AG04450 (cell line): ENCODE data around the gene SLC6A19. TPM values are rescaled to one million over a fixed set of nuclear protein-coding genes. Genes with fewer than 3 reads are reported as not detected.

ENCODE experiments used
- CTCF ChIA-PET: fragments of 300-600, 350-600 bp; formaldehyde crosslinking; extraction: SDS; loops from one replicate; lab custom pipeline; 2022; ENCODE audit warnings: antibody characterized with exemption, inconsistent platforms; lab: Charles Lee
- POLR2A ChIA-PET: fragments of 350-600 bp; formaldehyde crosslinking; extraction: SDS; loops from one replicate; lab custom pipeline; 2021; ENCODE audit warnings: antibody characterized with exemption, inconsistent platforms; lab: Yijun Ruan, JAX
- DNase-seq: peaks from one replicate; pipeline ENCODE4 v3.0.0-alpha.2; 2011; ENCODE audit warnings: low read depth, low spot score
- H3K27ac ChIP-seq: one replicate; pipeline ENCODE4 v1.5.1; 2012; ENCODE audit warnings: low read depth, low read length, control low read depth
- H3K27me3 ChIP-seq: one replicate; pipeline ENCODE4 v1.6.0; 2012; ENCODE audit warnings: low read length; ENCODE audit not compliant: control insufficient read depth, insufficient read depth
- H3K4me3 ChIP-seq: 2 replicates; pipeline ENCODE4 v1.5.1; 2011; ENCODE audit warnings: mild to moderate bottlenecking, low read depth, low read length, control low read depth
- H3K9me3 ChIP-seq: 2 replicates; pipeline ENCODE4 v1.5.1; 2012; ENCODE audit warnings: low read length; ENCODE audit not compliant: control insufficient read depth, insufficient read depth
- polyA plus RNA-seq: library from polyadenylated mRNA; depleted of rRNA; stranded (reverse); fragments of >200 nt; gene quantifications from 2 replicates; pipeline ENCODE4 v1.2.3, GENCODE V29; 2011
- TF ChIP-seq, protein P1 (sequence below): IDR thresholded peaks from 2 replicates; pipeline ENCODE4 v1.5.1; 2011; ENCODE audit warnings: low read depth, low read length, control low read depth, inconsistent platforms

SLC6A19 gene
- polyA plus RNA-seq, 1 experiment = not detected

DNA sequence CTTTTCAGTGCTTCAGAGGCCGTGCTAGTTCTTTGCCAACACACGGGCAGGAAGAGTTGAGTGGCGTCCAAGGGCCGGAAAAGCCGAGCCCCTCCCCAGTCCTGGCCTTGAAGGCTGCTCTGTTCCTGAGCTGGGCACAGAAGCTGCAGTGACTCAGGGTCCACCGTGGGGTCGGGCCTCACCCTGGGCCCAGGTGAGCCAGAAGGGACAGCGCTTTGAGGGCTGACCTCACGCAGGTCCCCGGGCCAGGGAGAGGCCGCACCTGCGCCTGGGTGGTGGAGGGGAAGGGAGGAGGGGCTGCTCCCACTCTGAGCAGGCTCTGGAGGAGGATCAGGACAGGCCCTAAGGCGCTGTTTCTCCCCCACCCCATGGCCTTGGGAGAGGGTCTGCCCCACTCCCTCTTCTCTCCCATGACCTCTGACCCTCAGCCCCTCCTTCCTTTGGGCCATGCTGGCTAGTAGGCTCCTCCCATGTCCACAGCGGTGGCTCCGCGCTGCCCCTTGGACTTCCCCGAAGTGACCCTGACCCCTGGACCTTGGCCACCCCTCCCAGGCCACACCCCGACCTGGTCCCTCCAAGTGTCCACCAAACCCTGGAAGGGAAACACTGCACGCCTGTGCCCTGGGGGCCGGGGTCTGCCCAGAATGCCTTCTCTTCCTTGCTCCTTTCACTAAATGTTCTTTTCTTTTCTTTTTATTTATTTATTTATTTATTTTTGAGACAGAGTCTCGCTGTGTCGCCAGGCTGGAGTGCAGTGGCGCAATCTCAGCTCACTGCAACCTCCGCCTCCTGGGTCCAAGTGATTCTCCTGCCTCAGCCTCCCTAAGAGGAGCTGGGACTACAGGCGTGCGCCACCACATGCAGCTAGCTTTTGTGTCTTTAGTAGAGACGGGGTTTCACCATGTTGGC is 19.7 kb upstream of the SLC6A19 start:
- ChIA-PET CTCF (no interaction called here), POLR2A (no interaction called here)
- no peak for DNase-seq
- Histone ChIP-seq H3K27me3 (no peaks in the 10 kb centered on the region), H3K9me3 (peaks cover 16% of the 10 kb centered on the region; the same call in 1 of the 2 replicates), H3K4me3 (no peak overlapping the region), H3K27ac (no peak overlapping the region)
- TF ChIP-seq, protein P1, sequence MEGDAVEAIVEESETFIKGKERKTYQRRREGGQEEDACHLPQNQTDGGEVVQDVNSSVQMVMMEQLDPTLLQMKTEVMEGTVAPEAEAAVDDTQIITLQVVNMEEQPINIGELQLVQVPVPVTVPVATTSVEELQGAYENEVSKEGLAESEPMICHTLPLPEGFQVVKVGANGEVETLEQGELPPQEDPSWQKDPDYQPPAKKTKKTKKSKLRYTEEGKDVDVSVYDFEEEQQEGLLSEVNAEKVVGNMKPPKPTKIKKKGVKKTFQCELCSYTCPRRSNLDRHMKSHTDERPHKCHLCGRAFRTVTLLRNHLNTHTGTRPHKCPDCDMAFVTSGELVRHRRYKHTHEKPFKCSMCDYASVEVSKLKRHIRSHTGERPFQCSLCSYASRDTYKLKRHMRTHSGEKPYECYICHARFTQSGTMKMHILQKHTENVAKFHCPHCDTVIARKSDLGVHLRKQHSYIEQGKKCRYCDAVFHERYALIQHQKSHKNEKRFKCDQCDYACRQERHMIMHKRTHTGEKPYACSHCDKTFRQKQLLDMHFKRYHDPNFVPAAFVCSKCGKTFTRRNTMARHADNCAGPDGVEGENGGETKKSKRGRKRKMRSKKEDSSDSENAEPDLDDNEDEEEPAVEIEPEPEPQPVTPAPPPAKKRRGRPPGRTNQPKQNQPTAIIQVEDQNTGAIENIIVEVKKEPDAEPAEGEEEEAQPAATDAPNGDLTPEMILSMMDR = no peak

DNA sequence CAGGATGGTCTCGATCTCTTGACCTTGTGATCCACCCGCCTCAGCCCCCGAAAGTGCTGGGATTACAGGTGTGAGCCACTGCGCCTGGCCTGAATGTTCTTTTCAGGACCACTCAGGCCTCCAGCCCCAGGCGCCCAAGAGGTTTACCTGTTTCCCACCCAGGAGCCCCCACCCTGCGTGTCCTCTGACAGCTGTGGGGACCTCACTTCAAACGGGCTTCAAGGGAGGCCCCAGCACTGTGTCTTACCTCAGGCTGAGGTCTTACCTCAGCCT is 19.1 kb upstream of the SLC6A19 start:
- no peak for DNase-seq
- CTCF ChIA-PET = no interaction called here
- no peak overlapping the region for H3K4me3 ChIP-seq
- TF ChIP-seq, protein P1 = no peak
- POLR2A ChIA-PET = no interaction called here
- H3K9me3 ChIP-seq = peaks cover 16% of the 10 kb centered on the region; the same call in 1 of the 2 replicates
- H3K27me3 ChIP-seq = no peaks in the 10 kb centered on the region
- no peak overlapping the region for H3K27ac ChIP-seq

DNA sequence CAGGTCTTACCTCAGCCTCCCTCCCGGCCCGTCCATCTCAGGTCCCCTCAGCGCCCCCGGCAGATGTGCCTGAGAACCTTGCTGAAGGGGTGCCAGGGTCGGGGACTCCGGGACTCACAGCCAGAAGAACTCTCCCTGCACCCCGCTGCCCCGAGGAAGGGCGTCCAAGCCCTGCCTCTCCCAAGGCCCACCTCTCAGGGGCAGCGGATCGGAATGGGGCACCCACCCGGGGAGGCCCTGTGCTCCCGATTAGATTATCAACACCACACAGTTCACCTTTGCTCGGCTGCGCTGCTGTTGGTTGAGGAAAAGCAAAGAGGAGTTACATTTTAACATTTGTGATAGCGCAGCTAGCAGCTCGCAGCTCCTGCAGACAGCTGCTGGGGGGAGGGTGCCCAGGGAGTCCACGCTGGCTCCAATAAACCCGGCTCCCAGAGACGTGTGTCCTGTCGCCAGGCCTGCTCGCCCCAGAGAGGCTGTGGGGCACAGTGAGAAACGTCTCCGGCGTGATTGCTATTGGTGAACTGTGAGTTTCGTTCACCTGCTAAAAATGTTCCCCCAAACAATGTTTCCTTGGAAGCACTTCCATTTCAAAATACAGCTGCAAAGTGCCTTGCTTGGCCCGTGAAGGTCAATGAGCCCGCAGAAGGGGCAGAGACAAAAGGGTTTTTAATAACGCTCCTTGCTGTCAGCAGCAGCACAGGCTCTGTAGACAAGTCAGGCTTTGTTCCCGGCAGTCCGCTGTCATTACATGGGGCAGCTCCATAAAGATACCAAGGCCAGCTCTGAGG is 18.6 kb upstream of the SLC6A19 start:
- ChIA-PET POLR2A (no interaction called here), CTCF (interaction anchor here (0.8 kb wide), 1 partner anchor 9 kb away, joined by 4 read pairs; no protein-coding TSS in a partner anchor)
- Histone ChIP-seq H3K27ac (no peak overlapping the region), H3K4me3 (no peak overlapping the region), H3K27me3 (no peaks in the 10 kb centered on the region), H3K9me3 (peaks cover 16% of the 10 kb centered on the region; the same call in 1 of the 2 replicates)
- TF ChIP-seq, protein P1 = no peak
- DNase-seq = no peak

DNA sequence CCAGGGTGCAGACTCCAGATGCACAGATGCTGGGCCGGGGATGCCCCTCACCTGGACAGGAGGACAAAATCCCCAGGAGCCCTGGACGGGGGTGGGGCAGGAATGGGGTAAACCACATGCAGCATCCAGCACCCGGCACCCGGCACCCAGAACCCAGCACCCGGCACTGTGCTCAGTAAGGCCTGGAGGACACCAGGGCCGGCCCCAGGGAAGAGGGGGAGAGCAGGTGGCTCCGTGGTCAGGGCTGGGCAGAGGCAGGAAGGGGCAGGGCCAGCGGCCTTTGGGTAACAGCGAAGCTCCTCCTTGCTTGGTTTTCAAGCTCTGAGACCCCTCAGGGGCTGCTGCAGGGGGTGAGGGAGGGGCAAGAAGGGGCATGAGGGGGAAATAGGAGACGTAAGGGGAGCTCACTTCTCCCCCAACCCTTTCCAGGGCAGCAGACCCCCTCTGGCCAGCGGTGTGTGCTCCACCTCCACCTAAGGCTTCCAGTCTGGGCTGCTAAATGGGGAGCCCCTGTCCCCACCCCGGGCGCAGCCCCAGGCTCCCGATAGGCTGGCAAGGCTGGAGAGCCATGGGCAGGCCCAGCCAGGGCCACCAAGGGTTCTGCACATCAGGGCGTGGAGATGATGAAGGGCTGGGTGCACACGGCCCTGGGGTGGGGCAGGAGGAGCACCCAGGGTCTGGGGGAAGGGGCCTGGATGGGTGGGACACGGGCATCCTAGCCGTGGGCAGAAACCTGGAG is 17.8 kb upstream of the SLC6A19 start:
- H3K9me3 ChIP-seq = peaks cover 16% of the 10 kb centered on the region; the same call in 1 of the 2 replicates
- H3K27ac ChIP-seq = no peak overlapping the region
- H3K4me3 ChIP-seq = no peak overlapping the region
- CTCF ChIA-PET = interaction anchor here (0.8 kb wide), 1 partner anchor 10 kb away, joined by 4 read pairs; no protein-coding TSS in a partner anchor
- POLR2A ChIA-PET = no interaction called here
- no peak for DNase-seq
- TF ChIP-seq, protein P1 = no peak
- H3K27me3 ChIP-seq = no peaks in the 10 kb centered on the region
